Neural cell (in vitro differentiated cells): ENCODE results near the gene BIRC5. TPM values are rescaled to one million over a fixed set of nuclear protein-coding genes. Genes with fewer than 3 reads are reported as not detected.

Experiments
- H2AFZ ChIP-seq: fragments of 200-600, 300-800 bp; sonication (generic), shearing (Covaris generic); 2 replicates; pipeline ENCODE4 v1.6.0; 2014; ENCODE audit warnings: low read depth, mild to moderate bottlenecking, antibody characterized with exemption, low read length, moderate library complexity
- H3F3A ChIP-seq: fragments of 200-600 bp; shearing (Covaris generic); 2 replicates; pipeline ENCODE4 v1.6.1; 2016; ENCODE audit warnings: mild to moderate bottlenecking, moderate library complexity, mixed read lengths, antibody characterized with exemption, low read length; ENCODE audit not compliant: insufficient read depth, poor library complexity, severe bottlenecking
- H3K27ac ChIP-seq: fragments of 200-600, 300-800 bp; sonication (generic), shearing (Covaris generic); 2 replicates; pipeline ENCODE4 v1.5.1; 2014; ENCODE audit warnings: mild to moderate bottlenecking, low read length, moderate library complexity
- H3K27me3 ChIP-seq: fragments of 300-800, 200-600 bp; sonication (generic), shearing (Covaris generic); 2 replicates; pipeline ENCODE4 v1.6.0; 2014; ENCODE audit warnings: mild to moderate bottlenecking, low read depth, low read length, moderate library complexity; ENCODE audit not compliant: insufficient read depth
- H3K36me3 ChIP-seq: fragments of 300-800, 200-600 bp; sonication (generic), shearing (Covaris generic); 2 replicates; pipeline ENCODE4 v1.5.1; 2014; ENCODE audit warnings: mild to moderate bottlenecking, antibody characterized with exemption, low read length, moderate library complexity; ENCODE audit not compliant: insufficient read depth
- H3K4me2 ChIP-seq: fragments of 300-800, 200-600 bp; sonication (generic), shearing (Covaris generic); 2 replicates; pipeline ENCODE4 v1.6.0; 2014; ENCODE audit warnings: mild to moderate bottlenecking, low read length
- H3K4me3 ChIP-seq: fragments of 300-800, 200-600 bp; sonication (generic), shearing (Covaris generic); 2 replicates; pipeline ENCODE4 v1.5.1; 2014; ENCODE audit warnings: mild to moderate bottlenecking, low read length, moderate library complexity
- H3K79me2 ChIP-seq: fragments of 200-600 bp; shearing (Covaris generic); replicated peaks from 2 replicates; pipeline ENCODE4 v1.6.0; 2014; ENCODE audit warnings: mild to moderate bottlenecking, low read length, moderate library complexity; ENCODE audit not compliant: insufficient read depth
- H3K9ac ChIP-seq: fragments of 300-800, 200-600 bp; sonication (generic), shearing (Covaris generic); 2 replicates; pipeline ENCODE4 v1.6.1; 2016; ENCODE audit warnings: mild to moderate bottlenecking, low read length, mixed read lengths
- H3K9me2 ChIP-seq: fragments of 200-600 bp; shearing (Covaris generic); 2 replicates; pipeline ENCODE4 v1.6.1; 2016; ENCODE audit warnings: mild to moderate bottlenecking, low read length, mixed read lengths; ENCODE audit not compliant: insufficient read depth
- H3K9me3 ChIP-seq: fragments of 200-600, 300-800 bp; sonication (generic), shearing (Covaris generic); 2 replicates; pipeline ENCODE4 v1.6.1; 2016; ENCODE audit warnings: mild to moderate bottlenecking, mixed run types, low read length, moderate library complexity, mixed read lengths
- H4K20me1 ChIP-seq: fragments of 200-600 bp; shearing (Covaris generic); 2 replicates; pipeline ENCODE4 v1.6.1; 2016; ENCODE audit warnings: mild to moderate bottlenecking, mixed run types; ENCODE audit not compliant: insufficient read depth
- CTCF ChIP-seq: fragments of 450-650 bp; IDR thresholded peaks from 2 replicates; pipeline ENCODE4 v1.5.1; 2014; ENCODE audit warnings: antibody characterized with exemption, mild to moderate bottlenecking, moderate library complexity; ENCODE audit not compliant: poor library complexity, severe bottlenecking
- EP300 ChIP-seq: fragments of 450-650 bp; conservative IDR thresholded peaks from 2 replicates; pipeline ENCODE4 v1.6.1; 2014; ENCODE audit warnings: antibody characterized with exemption, mild to moderate bottlenecking, moderate library complexity; ENCODE audit not compliant: poor library complexity, severe bottlenecking
- EZH2 ChIP-seq: fragments of 200-600, 300-800 bp; shearing (Covaris generic), sonication (generic); IDR thresholded peaks from 2 replicates; pipeline ENCODE4 v1.6.1; 2014; ENCODE audit warnings: antibody characterized with exemption, low read length, borderline replicate concordance, mild to moderate bottlenecking; ENCODE audit not compliant: insufficient read depth, poor library complexity, severe bottlenecking
- MXI1 ChIP-seq: fragments of 450-650 bp; conservative IDR thresholded peaks from 2 replicates; pipeline ENCODE4 v1.6.1; 2014; ENCODE audit warnings: antibody characterized with exemption, mild to moderate bottlenecking; ENCODE audit not compliant: poor library complexity, severe bottlenecking
- POLR2AphosphoS5 ChIP-seq: IDR thresholded peaks from 2 replicates; pipeline ENCODE4 v1.6.1; 2012
- RAD21 ChIP-seq: fragments of 450-650 bp; conservative IDR thresholded peaks from 2 replicates; pipeline ENCODE4 v1.6.1; 2014; ENCODE audit warnings: antibody characterized with exemption, mild to moderate bottlenecking, moderate library complexity
- SMC3 ChIP-seq: fragments of 450-650 bp; conservative IDR thresholded peaks from 2 replicates; pipeline ENCODE4 v1.6.1; 2014; ENCODE audit warnings: antibody characterized with exemption, mild to moderate bottlenecking, moderate library complexity; ENCODE audit not compliant: poor library complexity
- TAF1 ChIP-seq: IDR thresholded peaks from 2 replicates; pipeline ENCODE4 v1.6.1; 2012; ENCODE audit warnings: low read depth
- polyA plus RNA-seq: library from polyadenylated mRNA; depleted of rRNA; stranded (reverse); fragments of >200 nt; gene quantifications from 2 replicates; pipeline ENCODE4 v1.2.3, GENCODE V29; 2014
- TF ChIP-seq, protein P1 (sequence below): IDR thresholded peaks from 2 replicates; pipeline ENCODE4 v1.6.1; 2012; ENCODE audit warnings: borderline replicate concordance

BIRC5 gene
- polyA plus RNA-seq, 1 donor from 2014 or later, result 1.4 TPM

GRCh38 chr17:78271419-78272170 is 57.5 kb downstream of the BIRC5 start:
- Histone ChIP-seq H3K79me2 (no peaks in the 10 kb centered on the region), H3K9ac (no peak overlapping the region), H3K9me2 (no peaks in the 10 kb centered on the region), H3K9me3 (no peaks in the 10 kb centered on the region), H3K4me2 (no peak overlapping the region), H3K4me3 (no peak overlapping the region), H2AFZ (no peak overlapping the region), H3K27ac (no peak overlapping the region), H3K27me3 (no peaks in the 10 kb centered on the region), H4K20me1 (no peaks in the 10 kb centered on the region), H3F3A (no peaks in the 10 kb centered on the region), H3K36me3 (no peaks in the 10 kb centered on the region)
- TF ChIP-seq POLR2AphosphoS5 (no peak), TAF1 (no peak), SMC3 (no peak), CTCF (no peak), EZH2 (no peak), MXI1 (no peak), EP300 (no peak), RAD21 (no peak)
- TF ChIP-seq, protein P1, sequence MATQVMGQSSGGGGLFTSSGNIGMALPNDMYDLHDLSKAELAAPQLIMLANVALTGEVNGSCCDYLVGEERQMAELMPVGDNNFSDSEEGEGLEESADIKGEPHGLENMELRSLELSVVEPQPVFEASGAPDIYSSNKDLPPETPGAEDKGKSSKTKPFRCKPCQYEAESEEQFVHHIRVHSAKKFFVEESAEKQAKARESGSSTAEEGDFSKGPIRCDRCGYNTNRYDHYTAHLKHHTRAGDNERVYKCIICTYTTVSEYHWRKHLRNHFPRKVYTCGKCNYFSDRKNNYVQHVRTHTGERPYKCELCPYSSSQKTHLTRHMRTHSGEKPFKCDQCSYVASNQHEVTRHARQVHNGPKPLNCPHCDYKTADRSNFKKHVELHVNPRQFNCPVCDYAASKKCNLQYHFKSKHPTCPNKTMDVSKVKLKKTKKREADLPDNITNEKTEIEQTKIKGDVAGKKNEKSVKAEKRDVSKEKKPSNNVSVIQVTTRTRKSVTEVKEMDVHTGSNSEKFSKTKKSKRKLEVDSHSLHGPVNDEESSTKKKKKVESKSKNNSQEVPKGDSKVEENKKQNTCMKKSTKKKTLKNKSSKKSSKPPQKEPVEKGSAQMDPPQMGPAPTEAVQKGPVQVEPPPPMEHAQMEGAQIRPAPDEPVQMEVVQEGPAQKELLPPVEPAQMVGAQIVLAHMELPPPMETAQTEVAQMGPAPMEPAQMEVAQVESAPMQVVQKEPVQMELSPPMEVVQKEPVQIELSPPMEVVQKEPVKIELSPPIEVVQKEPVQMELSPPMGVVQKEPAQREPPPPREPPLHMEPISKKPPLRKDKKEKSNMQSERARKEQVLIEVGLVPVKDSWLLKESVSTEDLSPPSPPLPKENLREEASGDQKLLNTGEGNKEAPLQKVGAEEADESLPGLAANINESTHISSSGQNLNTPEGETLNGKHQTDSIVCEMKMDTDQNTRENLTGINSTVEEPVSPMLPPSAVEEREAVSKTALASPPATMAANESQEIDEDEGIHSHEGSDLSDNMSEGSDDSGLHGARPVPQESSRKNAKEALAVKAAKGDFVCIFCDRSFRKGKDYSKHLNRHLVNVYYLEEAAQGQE, result no peak

- TF ChIP-seq, protein P1, result no peak
- TF ChIP-seq RAD21, result no peak
- TF ChIP-seq TAF1, result no peak
- TF ChIP-seq SMC3, result no peak
- no peak for TF ChIP-seq EP300
- no peak for TF ChIP-seq EZH2
- TF ChIP-seq CTCF, result no peak
- TF ChIP-seq POLR2AphosphoS5, result no peak
- TF ChIP-seq MXI1, result no peak
- H3K9me3 ChIP-seq, result no peaks in the 10 kb centered on the region
- no peak overlapping the region for H3K27ac ChIP-seq
- H4K20me1 ChIP-seq, result no peaks in the 10 kb centered on the region
- H3F3A ChIP-seq, result no peaks in the 10 kb centered on the region
- H3K36me3 ChIP-seq, result no peaks in the 10 kb centered on the region
- H3K9ac ChIP-seq, result no peak overlapping the region
- no peak overlapping the region for H3K4me3 ChIP-seq
- H3K27me3 ChIP-seq, result no peaks in the 10 kb centered on the region
- no peak overlapping the region for H2AFZ ChIP-seq
- H3K79me2 ChIP-seq, result no peaks in the 10 kb centered on the region
- no peaks in the 10 kb centered on the region for H3K9me2 ChIP-seq
- H3K4me2 ChIP-seq, result no peak overlapping the region
Observed at GRCh38 chr17:78272181-78272913, 58.3 kb downstream of the BIRC5 start.
